HG03159 (cell line): ENCODE data around the gene TRIM48.
"Not testable (repeated sequence)": the region's sequence is repeated elsewhere in the genome, so short reads cannot be mapped to it uniquely, and the experiment has no call there.

Experiments used
- ATAC-seq: cut with Tn5 transposase; IDR thresholded peaks from one replicate; pipeline ENCODE4 v1.9.1; 2021; ENCODE audit warnings: mild to moderate bottlenecking, moderate library complexity; ENCODE audit not compliant: unreplicated experiment

TRIM48 gene, protein sequence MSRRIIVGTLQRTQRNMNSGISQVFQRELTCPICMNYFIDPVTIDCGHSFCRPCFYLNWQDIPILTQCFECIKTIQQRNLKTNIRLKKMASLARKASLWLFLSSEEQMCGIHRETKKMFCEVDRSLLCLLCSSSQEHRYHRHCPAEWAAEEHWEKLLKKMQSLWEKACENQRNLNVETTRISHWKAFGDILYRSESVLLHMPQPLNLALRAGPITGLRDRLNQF

DNA sequence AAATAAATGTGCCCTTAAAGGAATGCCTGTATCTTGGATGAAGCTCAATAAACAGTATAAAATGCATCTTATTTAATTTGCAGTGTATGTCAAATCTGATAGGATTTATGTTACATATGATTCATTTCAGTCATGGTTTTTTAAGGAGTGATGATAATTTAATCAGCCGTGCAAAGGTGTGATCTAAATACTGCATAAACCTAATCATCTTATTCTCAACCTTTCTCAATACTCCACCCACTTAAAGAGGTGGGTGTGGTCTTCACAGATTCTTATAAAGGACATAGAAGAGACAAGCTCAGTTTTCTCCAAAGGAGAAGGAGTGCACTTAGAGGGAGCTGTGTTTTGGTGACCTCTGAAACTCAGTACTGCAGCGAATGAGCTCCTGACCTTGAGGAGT lies at the start of gene TRIM48:
TSS of gene TRIM48 (plus strand) at position 301 of the 400 bp plus-strand sequence. CDS start 113 bp downstream, outside the sequence.
- not testable (repeated sequence) for ATAC-seq

- ATAC-seq = not testable (repeated sequence)
Observed at GRCh38 chr11:55238316-55238715, 23.6 kb upstream of the TRIM48 start.

- ATAC-seq = no peak
Observed at GRCh38 chr11:55263081-55263480, 1.1 kb downstream of the TRIM48 start.
